GM23338 (cell line): ENCODE measurements around the gene YBX2. TPM values are rescaled to one million over a fixed set of nuclear protein-coding genes. Genes with fewer than 3 reads are reported as not detected.

Source experiments
- ATAC-seq: fragments of 200-7000 bp; cut with Tn5 transposase; 3 replicates; pipeline ENCODE4 v1.9.1; 2020
- DNase-seq: peaks from one replicate; pipeline ENCODE4 v3.0.0-alpha.2; 2015; ENCODE audit warnings: low spot score
- H2AFZ ChIP-seq: fragments of 200-600 bp; sonication (generic); 2 replicates; pipeline ENCODE4 v1.8.0; 2016; ENCODE audit warnings: antibody characterized with exemption, mild to moderate bottlenecking, moderate library complexity
- H3F3A ChIP-seq: fragments of 200-600 bp; sonication (generic); replicated peaks from 2 replicates; pipeline ENCODE4 v1.8.0; 2017; ENCODE audit warnings: antibody characterized with exemption, mixed run types, low read depth
- H3K27ac ChIP-seq: fragments of 200-600 bp; sonication (generic); 2 replicates; pipeline ENCODE4 v1.6.1; 2016; ENCODE audit warnings: low read depth
- H3K27me3 ChIP-seq: fragments of 200-600 bp; sonication (generic); 2 replicates; pipeline ENCODE4 v1.8.0; 2016; ENCODE audit warnings: mild to moderate bottlenecking, mixed run types, moderate library complexity; ENCODE audit not compliant: insufficient read depth
- H3K36me3 ChIP-seq: fragments of 200-600 bp; sonication (generic); 2 replicates; pipeline ENCODE4 v1.8.0; 2016; ENCODE audit warnings: mild to moderate bottlenecking; ENCODE audit not compliant: insufficient read depth
- H3K4me1 ChIP-seq: fragments of 200-600 bp; sonication (generic); 2 replicates; pipeline ENCODE4 v1.8.0; 2016; ENCODE audit warnings: mild to moderate bottlenecking, moderate library complexity; ENCODE audit not compliant: insufficient read depth
- H3K4me2 ChIP-seq: fragments of 200-600 bp; sonication (generic); 2 replicates; pipeline ENCODE4 v1.7.1; 2017; ENCODE audit warnings: mixed run types
- H3K4me3 ChIP-seq: fragments of 200-600 bp; sonication (generic); 2 replicates; pipeline ENCODE4 v1.6.1; 2016; ENCODE audit warnings: mixed run types
- H3K79me2 ChIP-seq: fragments of 200-600 bp; sonication (generic); replicated peaks from 2 replicates; pipeline ENCODE4 v1.8.0; 2017; ENCODE audit warnings: mild to moderate bottlenecking; ENCODE audit not compliant: insufficient read depth
- H3K9me2 ChIP-seq: fragments of 200-600 bp; sonication (generic); 2 replicates; pipeline ENCODE4 v1.8.0; 2017; ENCODE audit not compliant: insufficient read depth
- H4K20me1 ChIP-seq: fragments of 200-600 bp; sonication (generic); replicated peaks from 2 replicates; pipeline ENCODE4 v1.8.0; 2017; ENCODE audit warnings: mild to moderate bottlenecking; ENCODE audit not compliant: insufficient read depth
- H3K27ac Mint-ChIP-seq: 2 replicates; pipeline ENCODE4 v1.8.0; 2020; ENCODE audit warnings: inconsistent platforms, mild to moderate bottlenecking, moderate library complexity, mixed read lengths
- H3K27me3 Mint-ChIP-seq: 3 replicates; pipeline ENCODE4 v1.8.0; 2022; ENCODE audit warnings: low read depth, mild to moderate bottlenecking, moderate library complexity, mixed read lengths, inconsistent platforms; ENCODE audit not compliant: insufficient read depth, poor library complexity
- H3K36me3 Mint-ChIP-seq: 3 replicates; pipeline ENCODE4 v1.8.0; 2021; ENCODE audit warnings: low read depth, mild to moderate bottlenecking, inconsistent platforms, moderate library complexity, mixed read lengths
- H3K4me1 Mint-ChIP-seq: 3 replicates; pipeline ENCODE4 v1.8.0; 2020; ENCODE audit warnings: mild to moderate bottlenecking, inconsistent platforms, mixed read lengths
- H3K4me3 Mint-ChIP-seq: 3 replicates; pipeline ENCODE4 v1.8.0; 2021; ENCODE audit warnings: moderate library complexity, mild to moderate bottlenecking, inconsistent platforms, mixed read lengths
- H3K9me3 Mint-ChIP-seq: 3 replicates; pipeline ENCODE4 v1.8.0; 2020; ENCODE audit warnings: moderate library complexity, mild to moderate bottlenecking, inconsistent platforms, mixed read lengths
- CTCF ChIP-seq, 2 experiments: fragments of 200-600 bp in 1 of 2; sonication (generic) in 1 of 2; conservative IDR thresholded peaks; 2 replicates each; pipeline versions ENCODE4 v1.5.1 to v1.6.1; 2016 to 2017; ENCODE audit warnings: antibody characterized with exemption in 2 of 2, low read depth in 2 of 2, mild to moderate bottlenecking in 2 of 2, moderate library complexity in 1 of 2
- ETS1 ChIP-seq: IDR thresholded peaks from 2 replicates; pipeline ENCODE4 v1.6.1; 2016; ENCODE audit warnings: antibody characterized with exemption
- EZH2phosphoT487 ChIP-seq: fragments of 200-600 bp; sonication (generic); IDR thresholded peaks from one replicate; pipeline ENCODE4 v1.8.1; 2018; ENCODE audit warnings: antibody characterized with exemption; ENCODE audit not compliant: unreplicated experiment
- JUNB ChIP-seq: IDR thresholded peaks from one replicate; pipeline ENCODE4 v1.6.1; 2016; ENCODE audit warnings: antibody characterized with exemption; ENCODE audit not compliant: unreplicated experiment
- POLR2AphosphoS5 ChIP-seq: IDR thresholded peaks from 2 replicates; pipeline ENCODE4 v1.6.1; 2016; ENCODE audit warnings: antibody characterized with exemption, low read depth
- ZNF462 ChIP-seq: fragments of 250-450 bp; sonication (Bioruptor Pico); IDR thresholded peaks from 2 replicates; pipeline ENCODE4 v1.5.0; 2020; ENCODE audit warnings: mild to moderate bottlenecking, moderate library complexity
- polyA plus RNA-seq: library from polyadenylated mRNA; unstranded; fragments of >200 nt; fragmentation: Nextera tagmentation; extraction: Ambion mirVana; gene quantifications from 2 replicates; pipeline ENCODE4 v1.2.1, GENCODE V29; 2016
- total RNA-seq: library from RNA; depleted of rRNA; stranded (reverse); fragments of >200 nt; shearing (Covaris generic); gene quantifications from 2 replicates; pipeline ENCODE4 v1.2.3, GENCODE V29; 2014

Gene YBX2
- total and polyA plus RNA-seq, 2 experiments from 2014 or later = 22.5 to 36.5 TPM

- Histone ChIP-seq H3K27ac (no peak overlapping the region), H3K4me3 (no peak overlapping the region), H3K36me3 (peaks cover 34% of the 10 kb centered on the region), H3F3A (peaks cover 21% of the 10 kb centered on the region; the same call in 1 of the 2 replicates), H3K4me2 (no peak overlapping the region), H3K9me2 (no peaks in the 10 kb centered on the region), H3K27me3 (no peaks in the 10 kb centered on the region), H3K4me1 (no peaks in the 10 kb centered on the region; the same call in 1 of the 2 replicates), H2AFZ (no peak overlapping the region), H4K20me1 (no peaks in the 10 kb centered on the region), H3K79me2 (no peaks in the 10 kb centered on the region)
- peaks cover under 1% of the 10 kb centered on the region; the same call in 1 of the 3 replicates for H3K4me1 Mint-ChIP-seq
- no peaks in the 10 kb centered on the region for H3K9me3 Mint-ChIP-seq
- ATAC-seq = no peak
- no peak overlapping the region for H3K4me3 Mint-ChIP-seq
- H3K27me3 Mint-ChIP-seq = peaks cover 6% of the 10 kb centered on the region
- DNase-seq = no peak
- no peak overlapping the region for H3K27ac Mint-ChIP-seq
- no peak for TF ChIP-seq EZH2phosphoT487
- TF ChIP-seq CTCF (conservative IDR thresholded peaks at IDR 0.05; ENCODE audit: low read depth in 2 of 2) = no peak
- TF ChIP-seq ZNF462 (CRISPR knock-in tag) = no peak
- TF ChIP-seq ETS1 = no peak
- no peak for TF ChIP-seq POLR2AphosphoS5
- TF ChIP-seq JUNB = no peak
- peaks cover 75% of the 10 kb centered on the region for H3K36me3 Mint-ChIP-seq
These were observed 27.0 kb upstream of the YBX2 start for GRCh38 chr17:7321466-7321865.
